Hematopoietic multipotent progenitor cell treated with erythropoietin and hydrocortisone succinate and interleukin-3 and kit ligand, for 8 days (in vitro differentiated cells): Measurements from ENCODE around the gene EPB42.
A peak's percentile ranks its signal among the peaks of the same experiment; 100 is the strongest.
"Not testable (repeated sequence)": the region's sequence is repeated elsewhere in the genome, so short reads cannot be mapped to it uniquely, and the experiment has no call there.

Experiments used
- DNase-seq: peaks from one replicate; pipeline ENCODE4 v3.0.0-alpha.2; 2015

Gene EPB42

GRCh38 chr15:43184407-43185124, 36.3 kb downstream of the EPB42 start:
- peak; percentile 75 for DNase-seq

- DNase-seq = no peak
Measured at GRCh38 chr15:43183270-43183669, 37.5 kb downstream of the EPB42 start.

- DNase-seq = not testable (repeated sequence)
Measured at GRCh38 chr15:43177147-43177546, 43.7 kb downstream of the EPB42 start.

- DNase-seq = not testable (repeated sequence)
Measured at GRCh38 chr15:43175656-43176309, 45.0 kb downstream of the EPB42 start.

GRCh38 chr15:43169888-43170287, 50.9 kb downstream of the EPB42 start:
- DNase-seq = no peak

- no peak for DNase-seq
Measured at GRCh38 chr15:43168192-43169107, 52.4 kb downstream of the EPB42 start.

- not testable (repeated sequence) for DNase-seq
Measured at GRCh38 chr15:43167261-43167660, 53.6 kb downstream of the EPB42 start.

GRCh38 chr15:43165801-43166325, 55.0 kb downstream of the EPB42 start:
- no peak for DNase-seq

GRCh38 chr15:43153269-43153668, 67.5 kb downstream of the EPB42 start:
- no peak for DNase-seq

- DNase-seq = no peak
Measured at GRCh38 chr15:43151688-43152087, 69.1 kb downstream of the EPB42 start.

GRCh38 chr15:43150191-43150929, 70.5 kb downstream of the EPB42 start:
- DNase-seq = no peak
